ENCODE data around the gene OR6A2.

DNA sequence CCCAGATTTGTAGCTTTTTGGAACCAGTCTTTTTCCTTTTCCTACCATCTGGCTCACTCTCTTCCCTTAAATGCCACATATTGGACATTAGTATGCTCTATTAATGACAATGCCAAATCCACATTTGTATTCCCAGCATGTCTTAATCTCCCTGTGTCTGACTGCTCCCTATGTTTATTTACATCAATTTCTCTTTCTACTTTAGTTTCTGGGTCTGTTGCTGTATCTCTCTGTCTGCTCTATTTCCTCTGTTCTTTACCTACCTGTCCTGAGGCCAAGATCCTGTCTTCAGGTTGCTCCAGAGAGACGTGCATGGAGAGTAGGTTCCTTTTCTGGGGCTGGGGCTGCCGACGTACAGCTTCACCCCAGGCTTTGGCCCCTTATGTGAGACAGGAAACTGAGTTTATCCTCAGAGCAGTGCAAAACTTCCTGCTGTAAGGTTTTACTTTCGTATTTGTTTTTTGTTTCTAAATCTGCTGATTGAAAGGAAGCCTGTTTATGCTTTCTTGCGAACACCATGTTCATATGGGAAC is 53.3 kb downstream of the OR6A2 start:
- TF ChIP-seq, protein P1, sequence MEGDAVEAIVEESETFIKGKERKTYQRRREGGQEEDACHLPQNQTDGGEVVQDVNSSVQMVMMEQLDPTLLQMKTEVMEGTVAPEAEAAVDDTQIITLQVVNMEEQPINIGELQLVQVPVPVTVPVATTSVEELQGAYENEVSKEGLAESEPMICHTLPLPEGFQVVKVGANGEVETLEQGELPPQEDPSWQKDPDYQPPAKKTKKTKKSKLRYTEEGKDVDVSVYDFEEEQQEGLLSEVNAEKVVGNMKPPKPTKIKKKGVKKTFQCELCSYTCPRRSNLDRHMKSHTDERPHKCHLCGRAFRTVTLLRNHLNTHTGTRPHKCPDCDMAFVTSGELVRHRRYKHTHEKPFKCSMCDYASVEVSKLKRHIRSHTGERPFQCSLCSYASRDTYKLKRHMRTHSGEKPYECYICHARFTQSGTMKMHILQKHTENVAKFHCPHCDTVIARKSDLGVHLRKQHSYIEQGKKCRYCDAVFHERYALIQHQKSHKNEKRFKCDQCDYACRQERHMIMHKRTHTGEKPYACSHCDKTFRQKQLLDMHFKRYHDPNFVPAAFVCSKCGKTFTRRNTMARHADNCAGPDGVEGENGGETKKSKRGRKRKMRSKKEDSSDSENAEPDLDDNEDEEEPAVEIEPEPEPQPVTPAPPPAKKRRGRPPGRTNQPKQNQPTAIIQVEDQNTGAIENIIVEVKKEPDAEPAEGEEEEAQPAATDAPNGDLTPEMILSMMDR (IDR thresholded peaks at IDR 0.05) = no peak
- TF ChIP-seq POLR2A (IDR thresholded peaks at IDR 0.05) = peak in 2 of 4 donors; percentile 24 to 74
